ENCODE measurements around the gene SOST.

DNA sequence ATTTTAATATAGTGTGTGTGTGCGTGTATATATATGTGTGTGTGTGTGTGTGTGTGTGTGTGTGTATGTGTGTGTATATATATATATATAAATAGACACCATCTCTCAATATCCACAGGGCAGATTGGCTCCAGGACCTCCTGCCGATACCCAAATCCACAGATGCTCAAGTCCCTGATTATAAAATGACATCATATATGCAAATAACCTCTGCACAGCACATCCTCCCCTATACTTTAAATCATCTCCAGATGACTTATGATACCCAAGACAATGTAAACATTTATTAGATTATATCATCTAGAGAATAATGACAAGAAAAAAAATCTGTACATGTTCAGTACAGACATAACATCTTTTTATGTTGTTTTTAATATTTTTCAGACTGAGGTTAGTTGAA, 12.4 kb upstream of the SOST start:
- no peak for TF ChIP-seq ZNF416 (tag by site-specific recombination; IDR thresholded peaks at IDR 0.05)
- no peak for TF ChIP-seq ZBTB7A (tag by site-specific recombination; IDR thresholded peaks at IDR 0.05; ENCODE audit: low read depth)
- TF ChIP-seq, protein P1, sequence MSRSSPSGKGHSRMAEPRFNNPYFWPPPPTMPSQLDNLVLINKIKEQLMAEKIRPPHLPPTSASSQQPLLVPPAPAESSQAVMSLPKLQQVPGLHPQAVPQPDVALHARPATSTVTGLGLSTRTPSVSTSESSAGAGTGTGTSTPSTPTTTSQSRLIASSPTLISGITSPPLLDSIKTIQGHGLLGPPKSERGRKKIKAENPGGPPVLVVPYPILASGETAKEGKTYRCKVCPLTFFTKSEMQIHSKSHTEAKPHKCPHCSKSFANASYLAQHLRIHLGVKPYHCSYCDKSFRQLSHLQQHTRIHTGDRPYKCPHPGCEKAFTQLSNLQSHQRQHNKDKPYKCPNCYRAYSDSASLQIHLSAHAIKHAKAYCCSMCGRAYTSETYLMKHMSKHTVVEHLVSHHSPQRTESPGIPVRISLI (tag by site-specific recombination; IDR thresholded peaks at IDR 0.05) = no peak
- TF ChIP-seq, protein P2, sequence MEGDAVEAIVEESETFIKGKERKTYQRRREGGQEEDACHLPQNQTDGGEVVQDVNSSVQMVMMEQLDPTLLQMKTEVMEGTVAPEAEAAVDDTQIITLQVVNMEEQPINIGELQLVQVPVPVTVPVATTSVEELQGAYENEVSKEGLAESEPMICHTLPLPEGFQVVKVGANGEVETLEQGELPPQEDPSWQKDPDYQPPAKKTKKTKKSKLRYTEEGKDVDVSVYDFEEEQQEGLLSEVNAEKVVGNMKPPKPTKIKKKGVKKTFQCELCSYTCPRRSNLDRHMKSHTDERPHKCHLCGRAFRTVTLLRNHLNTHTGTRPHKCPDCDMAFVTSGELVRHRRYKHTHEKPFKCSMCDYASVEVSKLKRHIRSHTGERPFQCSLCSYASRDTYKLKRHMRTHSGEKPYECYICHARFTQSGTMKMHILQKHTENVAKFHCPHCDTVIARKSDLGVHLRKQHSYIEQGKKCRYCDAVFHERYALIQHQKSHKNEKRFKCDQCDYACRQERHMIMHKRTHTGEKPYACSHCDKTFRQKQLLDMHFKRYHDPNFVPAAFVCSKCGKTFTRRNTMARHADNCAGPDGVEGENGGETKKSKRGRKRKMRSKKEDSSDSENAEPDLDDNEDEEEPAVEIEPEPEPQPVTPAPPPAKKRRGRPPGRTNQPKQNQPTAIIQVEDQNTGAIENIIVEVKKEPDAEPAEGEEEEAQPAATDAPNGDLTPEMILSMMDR (tag by site-specific recombination; IDR thresholded peaks at IDR 0.05) = no peak
- TF ChIP-seq, protein P3, sequence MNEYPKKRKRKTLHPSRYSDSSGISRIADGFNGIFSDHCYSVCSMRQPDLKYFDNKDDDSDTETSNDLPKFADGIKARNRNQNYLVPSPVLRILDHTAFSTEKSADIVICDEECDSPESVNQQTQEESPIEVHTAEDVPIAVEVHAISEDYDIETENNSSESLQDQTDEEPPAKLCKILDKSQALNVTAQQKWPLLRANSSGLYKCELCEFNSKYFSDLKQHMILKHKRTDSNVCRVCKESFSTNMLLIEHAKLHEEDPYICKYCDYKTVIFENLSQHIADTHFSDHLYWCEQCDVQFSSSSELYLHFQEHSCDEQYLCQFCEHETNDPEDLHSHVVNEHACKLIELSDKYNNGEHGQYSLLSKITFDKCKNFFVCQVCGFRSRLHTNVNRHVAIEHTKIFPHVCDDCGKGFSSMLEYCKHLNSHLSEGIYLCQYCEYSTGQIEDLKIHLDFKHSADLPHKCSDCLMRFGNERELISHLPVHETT (tag by site-specific recombination; IDR thresholded peaks at IDR 0.05) = no peak
